ENCODE results near the gene BTBD9. TPM values are rescaled to one million over a fixed set of nuclear protein-coding genes. Genes with fewer than 3 reads are reported as not detected.
"Not testable (repeated sequence)": the region's sequence is repeated elsewhere in the genome, so short reads cannot be mapped to it uniquely, and the experiment has no call there.

Gene BTBD9
- total RNA-seq, 6 experiments from 2014 or later: 4.5 to 7.5 (median 5.7) TPM

GRCh38 chr6:38134704-38135088, 505.0 kb downstream of the BTBD9 start:
- H3K4me3 ChIP-seq: no peak overlapping the region
- no peaks in the 10 kb centered on the region for H3K9me3 ChIP-seq
- DNase-seq (no peak), ATAC-seq (no peak)
- no peak for TF ChIP-seq CTCF (IDR thresholded peaks at IDR 0.05)
- no peak for TF ChIP-seq POLR2A (IDR thresholded peaks at IDR 0.05)
- intact Hi-C loops (cut with DNase I): no loop called here
- no peaks in the 10 kb centered on the region for H3K4me1 ChIP-seq
- H3K27ac ChIP-seq: no peak overlapping the region
- H3K27me3 ChIP-seq: no peaks in the 10 kb centered on the region
- WGBS (ENCODE audit: insufficient coverage, low coverage, low lambda C conversion rate, missing lambda C conversion rate): 90% methylated on average over 4 of the region's 4 CpGs
- no peaks in the 10 kb centered on the region for H3K36me3 ChIP-seq

- 96% methylated on average over 7 of the region's 7 CpGs for WGBS (ENCODE audit: insufficient coverage, low coverage, low lambda C conversion rate, missing lambda C conversion rate)
- intact Hi-C loops (cut with DNase I): no loop called here
Observed at GRCh38 chr6:38133932-38134703, 505.6 kb downstream of the BTBD9 start.

GRCh38 chr6:38131527-38131965, 508.2 kb downstream of the BTBD9 start:
- no peak for TF ChIP-seq CTCF (IDR thresholded peaks at IDR 0.05)
- TF ChIP-seq POLR2A (IDR thresholded peaks at IDR 0.05): no peak
- no peak overlapping the region for H3K27ac ChIP-seq
- intact Hi-C loops (cut with DNase I): no loop called here
- DNase-seq: no peak
- ATAC-seq: peak in 3 of 4 donors; percentile 37 to 57 (median 41)
- no peaks in the 10 kb centered on the region for H3K9me3 ChIP-seq
- no peak overlapping the region for H3K4me3 ChIP-seq
- H3K27me3 ChIP-seq: no peaks in the 10 kb centered on the region
- H3K4me1 ChIP-seq: no peaks in the 10 kb centered on the region
- H3K36me3 ChIP-seq: no peaks in the 10 kb centered on the region

More at GRCh38 chr6:38133932-38134703, 505.6 kb downstream of the BTBD9 start:
- Histone ChIP-seq H3K27me3 (no peaks in the 10 kb centered on the region), H3K4me1 (no peaks in the 10 kb centered on the region), H3K4me3 (no peak overlapping the region), H3K27ac (no peak overlapping the region), H3K36me3 (no peaks in the 10 kb centered on the region), H3K9me3 (no peaks in the 10 kb centered on the region)
- ATAC-seq (no peak), DNase-seq (no peak)
- TF ChIP-seq POLR2A (IDR thresholded peaks at IDR 0.05) (no peak), CTCF (IDR thresholded peaks at IDR 0.05) (no peak)

GRCh38 chr6:38127284-38127683, 512.4 kb downstream of the BTBD9 start:
- TF ChIP-seq POLR2A (IDR thresholded peaks at IDR 0.05) (no peak), CTCF (IDR thresholded peaks at IDR 0.05) (no peak)

GRCh38 chr6:38124224-38124926, 515.4 kb downstream of the BTBD9 start:
- H3K27ac ChIP-seq; H3K27me3 ChIP-seq; DNase-seq; ATAC-seq; H3K9me3 ChIP-seq; intact Hi-C loops (cut with DNase I); H3K4me1 ChIP-seq; H3K4me3 ChIP-seq: not testable (repeated sequence)
- H3K36me3 ChIP-seq: peaks cover 0 to 12% (median under 1%) of the 10 kb centered on the region in 4 donors
- WGBS (ENCODE audit: insufficient coverage, low coverage, low lambda C conversion rate, missing lambda C conversion rate): 89% methylated on average over 15 of the region's 40 CpGs

More at GRCh38 chr6:38127284-38127683, 512.4 kb downstream of the BTBD9 start:
- WGBS (ENCODE audit: insufficient coverage, low coverage, low lambda C conversion rate, missing lambda C conversion rate): 95% methylated on average over 4 of the region's 4 CpGs
- no peak overlapping the region for H3K27ac ChIP-seq
- H3K9me3 ChIP-seq: no peaks in the 10 kb centered on the region
- DNase-seq (no peak), ATAC-seq (no peak)
- intact Hi-C loops (cut with DNase I): no loop called here
- H3K4me3 ChIP-seq: no peak overlapping the region
- no peaks in the 10 kb centered on the region for H3K27me3 ChIP-seq
- H3K36me3 ChIP-seq: no peaks in the 10 kb centered on the region
- H3K4me1 ChIP-seq: no peaks in the 10 kb centered on the region
